B cell (primary cell): ENCODE results near the gene CAPZA2. TPM values are rescaled to one million over a fixed set of nuclear protein-coding genes. Genes with fewer than 3 reads are reported as not detected.

Experiments used
- ATAC-seq: fragments of 200-7000 bp; cut with Tn5 transposase; one replicate; pipeline ENCODE4 v1.10.0; 2021; ENCODE audit warnings: low read depth, mild to moderate bottlenecking, moderate number of reproducible peaks, moderate library complexity
- CTCF ChIA-PET: fragments of 350-600 bp; sonication (Branson Sonifier 250); formaldehyde crosslinking; loops from one replicate; lab custom pipeline; 2021; ENCODE audit warnings: antibody characterized with exemption, inconsistent platforms; lab: Charles Lee
- POLR2A ChIA-PET: fragments of 350-600 bp; sonication (Branson Sonifier 250); formaldehyde crosslinking; loops from one replicate; lab custom pipeline; 2021; ENCODE audit warnings: antibody characterized with exemption; lab: Charles Lee
- DNase-seq: peaks from one replicate; pipeline ENCODE4 v3.0.0; 2013
- H2AFZ ChIP-seq: 2 replicates; pipeline ENCODE4 v1.6.1; 2012; ENCODE audit warnings: mild to moderate bottlenecking, low read depth, low read length; ENCODE audit not compliant: insufficient read depth, poor library complexity, severe bottlenecking
- H3K27ac ChIP-seq, 2 donors: 1 replicate in 1 of 2; 2 replicates in 1 of 2; pipeline ENCODE4 v1.5.1; 2012 to 2013; ENCODE audit warnings: low read length in 2 of 2, mild to moderate bottlenecking in 2 of 2, moderate library complexity in 1 of 2
- H3K27me3 ChIP-seq, 4 experiments: fragments of 200-600 bp in 1 of 4; sonication (generic) in 1 of 4; replicated peaks in 1 of 4; 1 replicate in 2 of 4; 2 replicates in 2 of 4; pipeline versions ENCODE4 v1.6.1 to v1.7.0; 2013 to 2016; ENCODE audit warnings: low read length in 3 of 4, mild to moderate bottlenecking in 2 of 4, mixed read lengths in 1 of 4, moderate library complexity in 1 of 4; ENCODE audit not compliant: insufficient read depth in 4 of 4, control insufficient read depth in 3 of 4; ENCODE audit errors: control extremely low read depth in 1 of 4
- H3K36me3 ChIP-seq, 2 experiments: replicated peaks in 1 of 2; 1 replicate in 1 of 2; 2 replicates in 1 of 2; pipeline versions ENCODE4 v1.6.1 to v1.7.1; 2013; ENCODE audit warnings: low read length in 1 of 2; ENCODE audit not compliant: insufficient read depth in 2 of 2, control insufficient read depth in 1 of 2; ENCODE audit errors: control extremely low read depth in 1 of 2, extremely low read depth in 1 of 2
- H3K4me1 ChIP-seq, 2 donors: fragments of 200-600 bp in 1 of 2; sonication (generic) in 1 of 2; 1 replicate in 1 of 2; 2 replicates in 1 of 2; pipeline versions ENCODE4 v1.5.1 to v1.6.1; 2013 to 2017; ENCODE audit warnings: low read length in 2 of 2; ENCODE audit not compliant: control insufficient read depth in 2 of 2, insufficient read depth in 2 of 2
- H3K4me2 ChIP-seq: replicated peaks from 2 replicates; pipeline ENCODE3; 2012; ENCODE audit warnings: mild to moderate bottlenecking, low read depth, low read length; ENCODE audit not compliant: poor library complexity, severe bottlenecking
- H3K4me3 ChIP-seq, 5 experiments: fragments of 200-600 bp in 1 of 5; sonication (generic) in 1 of 5; 1 replicate in 3 of 5; 2 replicates in 2 of 5; pipeline versions ENCODE4 v1.5.1 to v1.7.0; 2011 to 2016; ENCODE audit warnings: low read length in 4 of 5, mild to moderate bottlenecking in 4 of 5, low read depth in 2 of 5, control low read depth in 1 of 5, moderate library complexity in 1 of 5; ENCODE audit not compliant: insufficient read depth in 1 of 5; ENCODE audit errors: control extremely low read depth in 1 of 5, extremely low read depth in 1 of 5
- H3K79me2 ChIP-seq: fragments of 200-600 bp; sonication (generic); one replicate; pipeline ENCODE4 v1.6.0; 2016; ENCODE audit warnings: low read length; ENCODE audit not compliant: control insufficient read depth, insufficient read depth
- H3K9ac ChIP-seq: fragments of 200-600 bp; sonication (generic); 2 replicates; pipeline ENCODE4 v1.6.1; 2017; ENCODE audit warnings: mild to moderate bottlenecking, low read length, moderate library complexity
- H3K9me3 ChIP-seq, 3 donors: one replicate each; pipeline versions ENCODE4 v1.6.1 to v1.7.1; 2013; ENCODE audit warnings: low read length in 2 of 3; ENCODE audit not compliant: control insufficient read depth in 2 of 3, insufficient read depth in 1 of 3; ENCODE audit errors: control extremely low read depth in 1 of 3
- H4K20me1 ChIP-seq: 2 replicates; pipeline ENCODE4 v1.6.0; 2012; ENCODE audit warnings: mild to moderate bottlenecking, low read length; ENCODE audit not compliant: insufficient read depth, control insufficient read depth, poor library complexity, severe bottlenecking
- H3K27ac Mint-ChIP-seq: one replicate; pipeline ENCODE4 v1.8.0; 2021; ENCODE audit warnings: mixed read lengths
- H3K27me3 Mint-ChIP-seq: one replicate; pipeline ENCODE4 v1.8.0; 2021; ENCODE audit warnings: mixed read lengths
- H3K4me1 Mint-ChIP-seq: one replicate; pipeline ENCODE4 v1.8.0; 2021; ENCODE audit warnings: mixed read lengths
- H3K4me3 Mint-ChIP-seq: one replicate; pipeline ENCODE4 v1.8.0; 2021; ENCODE audit warnings: mixed read lengths
- H3K9me3 Mint-ChIP-seq: one replicate; pipeline ENCODE4 v1.8.0; 2022; ENCODE audit warnings: mixed read lengths; ENCODE audit not compliant: insufficient read depth
- CTCF ChIP-seq: fragments of 200-600 bp; IDR thresholded peaks from one replicate; pipeline ENCODE4 v1.8.0; 2022; ENCODE audit warnings: antibody characterized with exemption, mild to moderate bottlenecking
- EZH2 ChIP-seq: IDR thresholded peaks from 2 replicates; pipeline ENCODE4 v1.6.1; 2012; ENCODE audit warnings: borderline replicate concordance, low read depth, mild to moderate bottlenecking, moderate library complexity, low read length; ENCODE audit not compliant: insufficient read depth, poor library complexity, severe bottlenecking
- WGBS: methylation state at CpG from one replicate; pipeline ENCODE4 v1.1.5; 2013; ENCODE audit warnings: missing lambda C conversion rate; ENCODE audit not compliant: insufficient coverage; 5-methylcytosine and 5-hydroxymethylcytosine counted together
- intact Hi-C: fragments of 100-400 bp; cut with micrococcal nuclease; formaldehyde crosslinking; loops from one replicate; pipeline ENCODE4 v1.10.0; 2022
- polyA plus RNA-seq: library from polyadenylated mRNA; depleted of rRNA; stranded (reverse); fragments of >200 nt; gene quantifications from 2 replicates; pipeline ENCODE4 v1.2.3, GENCODE V29; 2012
- total RNA-seq, 2 donors: library from RNA; stranded (reverse); fragments of 120-200 nt in 1 of 2; gene quantifications; 1 replicate in 1 of 2; 2 replicates in 1 of 2; pipeline versions ENCODE4 v1.2.3 to v1.2.4, GENCODE V29; 2013 to 2022

Gene CAPZA2
- total and polyA plus RNA-seq, 2 donors (not counting 1 experiment from before 2014, with no cell fraction given) = 15.0 to 79.0 TPM

GRCh38 chr7:116885724-116886123 lies 23.3 kb downstream of the CAPZA2 start:
- Histone ChIP-seq H3K79me2 (peaks cover 80% of the 10 kb centered on the region), H3K9me3 (peaks cover 0 to 8% (median 2%) of the 10 kb centered on the region in 3 donors), H3K4me1 (peaks cover 0 to 4% of the 10 kb centered on the region in 2 donors), H2AFZ (no peak overlapping the region), H3K36me3 (peaks cover 4 to 21% of the 10 kb centered on the region in 2 experiments), H3K4me3 (no peak overlapping the region), H3K9ac (no peak overlapping the region), H3K27me3 (no peaks in the 10 kb centered on the region), H3K4me2 (no peak overlapping the region), H4K20me1 (peaks cover 84% of the 10 kb centered on the region), H3K27ac (no peak overlapping the region)
- peaks cover 25% of the 10 kb centered on the region for H3K4me1 Mint-ChIP-seq
- ATAC-seq = no peak
- intact Hi-C loops = no loop called here
- H3K9me3 Mint-ChIP-seq = no peaks in the 10 kb centered on the region
- H3K27ac Mint-ChIP-seq = no peak overlapping the region
- TF ChIP-seq EZH2 (no peak), CTCF (no peak)
- H3K27me3 Mint-ChIP-seq = no peaks in the 10 kb centered on the region
- ChIA-PET POLR2A (no interaction called here), CTCF (interaction anchor here (0.6 kb wide), 1 partner anchor 79 kb away, joined by 3 read pairs; no protein-coding TSS in a partner anchor)
- WGBS = no CpG with 5 or more reads among the region's 2 CpGs
- no peak for DNase-seq
- no peak overlapping the region for H3K4me3 Mint-ChIP-seq

GRCh38 chr7:116886543-116887156 lies 24.3 kb downstream of the CAPZA2 start:
- Mint-ChIP-seq H3K4me3 (no peak overlapping the region), H3K9me3 (no peaks in the 10 kb centered on the region), H3K27me3 (no peaks in the 10 kb centered on the region), H3K4me1 (peaks cover 21% of the 10 kb centered on the region), H3K27ac (no peak overlapping the region)
- intact Hi-C loops = no loop called here
- Histone ChIP-seq H3K9me3 (peaks cover 0 to 8% (median 2%) of the 10 kb centered on the region in 3 donors), H3K4me2 (no peak overlapping the region), H3K27ac (no peak overlapping the region), H4K20me1 (peaks cover 75% of the 10 kb centered on the region), H3K4me3 (no peak overlapping the region), H3K4me1 (peaks cover 0 to 4% of the 10 kb centered on the region in 2 donors), H3K36me3 (peaks cover 5 to 25% of the 10 kb centered on the region in 2 experiments), H3K9ac (no peak overlapping the region), H3K27me3 (no peaks in the 10 kb centered on the region), H2AFZ (no peak overlapping the region), H3K79me2 (peaks cover 71% of the 10 kb centered on the region)
- POLR2A ChIA-PET = no interaction called here
- CTCF ChIA-PET = no interaction called here
- TF ChIP-seq EZH2 (no peak), CTCF (no peak)
- DNase-seq = no peak
- ATAC-seq = no peak
